WTC11 (cell line): Measurements from ENCODE around the gene SLC6A4.

Experiments
- CREB1 ChIP-seq: sonication (generic); formaldehyde crosslinking; IDR thresholded peaks from 2 replicates; pipeline ENCODE4 v1.8.0; 2023; ENCODE audit warnings: mild to moderate bottlenecking, missing genetic modification reagents
- ELF4 ChIP-seq: sonication (generic); formaldehyde crosslinking; IDR thresholded peaks from 2 replicates; pipeline ENCODE4 v1.8.1; 2022; ENCODE audit warnings: low read depth, mild to moderate bottlenecking, moderate library complexity, missing genetic modification reagents
- ESRRA ChIP-seq: sonication (generic); formaldehyde crosslinking; IDR thresholded peaks from 2 replicates; pipeline ENCODE4 v1.8.1; 2022; ENCODE audit warnings: mild to moderate bottlenecking, missing genetic modification reagents, borderline replicate concordance
- FOXP1 ChIP-seq: sonication (generic); formaldehyde crosslinking; IDR thresholded peaks from 2 replicates; pipeline ENCODE4 v1.8.0; 2022; ENCODE audit warnings: missing genetic modification reagents, mild to moderate bottlenecking, moderate library complexity, borderline replicate concordance
- SMAD3 ChIP-seq: sonication (generic); formaldehyde crosslinking; IDR thresholded peaks from 2 replicates; pipeline ENCODE4 v1.8.0; 2022; ENCODE audit warnings: missing genetic modification reagents, mild to moderate bottlenecking, borderline replicate concordance
- ZNF138 ChIP-seq: sonication (generic); formaldehyde crosslinking; conservative IDR thresholded peaks from 2 replicates; pipeline ENCODE4 v1.8.1; 2022; ENCODE audit warnings: mild to moderate bottlenecking, moderate library complexity, missing genetic modification reagents
- ZNF416 ChIP-seq: fragments of 250-450 bp; sonication (Bioruptor Pico); IDR thresholded peaks from 2 replicates; pipeline ENCODE4 v1.9.0; 2021; ENCODE audit warnings: mild to moderate bottlenecking, inconsistent platforms
- TF ChIP-seq, protein P1 (sequence below): sonication (generic); formaldehyde crosslinking; conservative IDR thresholded peaks from 2 replicates; pipeline ENCODE4 v1.8.1; 2022; ENCODE audit warnings: mild to moderate bottlenecking, missing genetic modification reagents
- TF ChIP-seq, protein P2 (sequence below): sonication (generic); formaldehyde crosslinking; IDR thresholded peaks from 2 replicates; pipeline ENCODE4 v1.8.1; 2022; ENCODE audit warnings: mild to moderate bottlenecking, missing genetic modification reagents, moderate library complexity, borderline replicate concordance
- TF ChIP-seq, protein P3 (sequence below): fragments of 200-600 bp; IDR thresholded peaks from 2 replicates; pipeline ENCODE4 v1.8.0; 2022; ENCODE audit warnings: antibody characterized with exemption
- TF ChIP-seq, protein P4 (sequence below): sonication (generic); formaldehyde crosslinking; conservative IDR thresholded peaks from 2 replicates; pipeline ENCODE4 v1.8.1; 2023; ENCODE audit warnings: mild to moderate bottlenecking, low read depth, missing genetic modification reagents, moderate library complexity
- TF ChIP-seq, protein P5 (sequence below): sonication (generic); formaldehyde crosslinking; IDR thresholded peaks from 2 replicates; pipeline ENCODE4 v1.8.1; 2022; ENCODE audit warnings: low read depth, mild to moderate bottlenecking, moderate library complexity, missing genetic modification reagents, borderline replicate concordance
- TF ChIP-seq, protein P6 (sequence below): sonication (generic); formaldehyde crosslinking; IDR thresholded peaks from 2 replicates; pipeline ENCODE4 v1.8.1; 2023; ENCODE audit warnings: mild to moderate bottlenecking, moderate library complexity, missing genetic modification reagents
- TF ChIP-seq, protein P7 (sequence below): sonication (generic); formaldehyde crosslinking; IDR thresholded peaks from 2 replicates; pipeline ENCODE4 v1.8.0; 2022; ENCODE audit warnings: mild to moderate bottlenecking, missing genetic modification reagents

DNA sequence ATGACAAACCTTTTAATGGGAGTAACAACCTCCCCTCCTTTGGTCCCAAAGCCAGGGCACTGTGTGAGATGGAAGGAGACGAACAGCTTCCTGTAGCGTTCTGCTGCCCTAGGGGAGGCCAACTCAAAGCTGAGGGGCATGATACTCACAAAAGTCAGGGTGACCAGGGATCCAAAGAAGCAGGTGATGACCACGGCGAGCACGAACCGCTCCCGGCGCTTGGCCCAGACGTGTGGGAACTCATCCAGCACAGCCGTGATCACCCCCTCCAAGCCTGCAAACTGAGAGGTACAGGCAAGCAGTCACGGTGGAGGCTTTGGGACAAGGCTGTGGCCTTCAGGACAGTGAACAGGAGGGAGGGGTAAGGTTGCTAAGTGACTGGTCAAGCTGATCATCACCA is 25.1 kb downstream of the SLC6A4 start:
- TF ChIP-seq, protein P1, sequence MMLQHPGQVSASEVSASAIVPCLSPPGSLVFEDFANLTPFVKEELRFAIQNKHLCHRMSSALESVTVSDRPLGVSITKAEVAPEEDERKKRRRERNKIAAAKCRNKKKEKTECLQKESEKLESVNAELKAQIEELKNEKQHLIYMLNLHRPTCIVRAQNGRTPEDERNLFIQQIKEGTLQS (CRISPR knock-in tag), result no peak
- TF ChIP-seq ZNF416 (CRISPR knock-in tag) (no peak), ESRRA (CRISPR knock-in tag) (no peak), ELF4 (no peak), ZNF138 (CRISPR knock-in tag) (no peak), FOXP1 (CRISPR knock-in tag) (no peak), SMAD3 (CRISPR knock-in tag) (no peak), CREB1 (CRISPR knock-in tag) (no peak)
- TF ChIP-seq, protein P2, sequence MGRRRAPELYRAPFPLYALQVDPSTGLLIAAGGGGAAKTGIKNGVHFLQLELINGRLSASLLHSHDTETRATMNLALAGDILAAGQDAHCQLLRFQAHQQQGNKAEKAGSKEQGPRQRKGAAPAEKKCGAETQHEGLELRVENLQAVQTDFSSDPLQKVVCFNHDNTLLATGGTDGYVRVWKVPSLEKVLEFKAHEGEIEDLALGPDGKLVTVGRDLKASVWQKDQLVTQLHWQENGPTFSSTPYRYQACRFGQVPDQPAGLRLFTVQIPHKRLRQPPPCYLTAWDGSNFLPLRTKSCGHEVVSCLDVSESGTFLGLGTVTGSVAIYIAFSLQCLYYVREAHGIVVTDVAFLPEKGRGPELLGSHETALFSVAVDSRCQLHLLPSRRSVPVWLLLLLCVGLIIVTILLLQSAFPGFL (CRISPR knock-in tag), result no peak
- TF ChIP-seq, protein P3, sequence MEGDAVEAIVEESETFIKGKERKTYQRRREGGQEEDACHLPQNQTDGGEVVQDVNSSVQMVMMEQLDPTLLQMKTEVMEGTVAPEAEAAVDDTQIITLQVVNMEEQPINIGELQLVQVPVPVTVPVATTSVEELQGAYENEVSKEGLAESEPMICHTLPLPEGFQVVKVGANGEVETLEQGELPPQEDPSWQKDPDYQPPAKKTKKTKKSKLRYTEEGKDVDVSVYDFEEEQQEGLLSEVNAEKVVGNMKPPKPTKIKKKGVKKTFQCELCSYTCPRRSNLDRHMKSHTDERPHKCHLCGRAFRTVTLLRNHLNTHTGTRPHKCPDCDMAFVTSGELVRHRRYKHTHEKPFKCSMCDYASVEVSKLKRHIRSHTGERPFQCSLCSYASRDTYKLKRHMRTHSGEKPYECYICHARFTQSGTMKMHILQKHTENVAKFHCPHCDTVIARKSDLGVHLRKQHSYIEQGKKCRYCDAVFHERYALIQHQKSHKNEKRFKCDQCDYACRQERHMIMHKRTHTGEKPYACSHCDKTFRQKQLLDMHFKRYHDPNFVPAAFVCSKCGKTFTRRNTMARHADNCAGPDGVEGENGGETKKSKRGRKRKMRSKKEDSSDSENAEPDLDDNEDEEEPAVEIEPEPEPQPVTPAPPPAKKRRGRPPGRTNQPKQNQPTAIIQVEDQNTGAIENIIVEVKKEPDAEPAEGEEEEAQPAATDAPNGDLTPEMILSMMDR, result no peak
- TF ChIP-seq, protein P4, sequence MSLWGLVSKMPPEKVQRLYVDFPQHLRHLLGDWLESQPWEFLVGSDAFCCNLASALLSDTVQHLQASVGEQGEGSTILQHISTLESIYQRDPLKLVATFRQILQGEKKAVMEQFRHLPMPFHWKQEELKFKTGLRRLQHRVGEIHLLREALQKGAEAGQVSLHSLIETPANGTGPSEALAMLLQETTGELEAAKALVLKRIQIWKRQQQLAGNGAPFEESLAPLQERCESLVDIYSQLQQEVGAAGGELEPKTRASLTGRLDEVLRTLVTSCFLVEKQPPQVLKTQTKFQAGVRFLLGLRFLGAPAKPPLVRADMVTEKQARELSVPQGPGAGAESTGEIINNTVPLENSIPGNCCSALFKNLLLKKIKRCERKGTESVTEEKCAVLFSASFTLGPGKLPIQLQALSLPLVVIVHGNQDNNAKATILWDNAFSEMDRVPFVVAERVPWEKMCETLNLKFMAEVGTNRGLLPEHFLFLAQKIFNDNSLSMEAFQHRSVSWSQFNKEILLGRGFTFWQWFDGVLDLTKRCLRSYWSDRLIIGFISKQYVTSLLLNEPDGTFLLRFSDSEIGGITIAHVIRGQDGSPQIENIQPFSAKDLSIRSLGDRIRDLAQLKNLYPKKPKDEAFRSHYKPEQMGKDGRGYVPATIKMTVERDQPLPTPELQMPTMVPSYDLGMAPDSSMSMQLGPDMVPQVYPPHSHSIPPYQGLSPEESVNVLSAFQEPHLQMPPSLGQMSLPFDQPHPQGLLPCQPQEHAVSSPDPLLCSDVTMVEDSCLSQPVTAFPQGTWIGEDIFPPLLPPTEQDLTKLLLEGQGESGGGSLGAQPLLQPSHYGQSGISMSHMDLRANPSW (CRISPR knock-in tag), result no peak
- TF ChIP-seq, protein P5, sequence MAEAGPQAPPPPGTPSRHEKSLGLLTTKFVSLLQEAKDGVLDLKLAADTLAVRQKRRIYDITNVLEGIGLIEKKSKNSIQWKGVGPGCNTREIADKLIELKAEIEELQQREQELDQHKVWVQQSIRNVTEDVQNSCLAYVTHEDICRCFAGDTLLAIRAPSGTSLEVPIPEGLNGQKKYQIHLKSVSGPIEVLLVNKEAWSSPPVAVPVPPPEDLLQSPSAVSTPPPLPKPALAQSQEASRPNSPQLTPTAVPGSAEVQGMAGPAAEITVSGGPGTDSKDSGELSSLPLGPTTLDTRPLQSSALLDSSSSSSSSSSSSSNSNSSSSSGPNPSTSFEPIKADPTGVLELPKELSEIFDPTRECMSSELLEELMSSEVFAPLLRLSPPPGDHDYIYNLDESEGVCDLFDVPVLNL, result no peak
- TF ChIP-seq, protein P6, sequence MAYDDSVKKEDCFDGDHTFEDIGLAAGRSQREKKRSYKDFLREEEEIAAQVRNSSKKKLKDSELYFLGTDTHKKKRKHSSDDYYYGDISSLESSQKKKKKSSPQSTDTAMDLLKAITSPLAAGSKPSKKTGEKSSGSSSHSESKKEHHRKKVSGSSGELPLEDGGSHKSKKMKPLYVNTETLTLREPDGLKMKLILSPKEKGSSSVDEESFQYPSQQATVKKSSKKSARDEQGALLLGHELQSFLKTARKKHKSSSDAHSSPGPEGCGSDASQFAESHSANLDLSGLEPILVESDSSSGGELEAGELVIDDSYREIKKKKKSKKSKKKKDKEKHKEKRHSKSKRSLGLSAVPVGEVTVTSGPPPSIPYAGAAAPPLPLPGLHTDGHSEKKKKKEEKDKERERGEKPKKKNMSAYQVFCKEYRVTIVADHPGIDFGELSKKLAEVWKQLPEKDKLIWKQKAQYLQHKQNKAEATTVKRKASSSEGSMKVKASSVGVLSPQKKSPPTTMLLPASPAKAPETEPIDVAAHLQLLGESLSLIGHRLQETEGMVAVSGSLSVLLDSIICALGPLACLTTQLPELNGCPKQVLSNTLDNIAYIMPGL, result no peak
- TF ChIP-seq, protein P7, sequence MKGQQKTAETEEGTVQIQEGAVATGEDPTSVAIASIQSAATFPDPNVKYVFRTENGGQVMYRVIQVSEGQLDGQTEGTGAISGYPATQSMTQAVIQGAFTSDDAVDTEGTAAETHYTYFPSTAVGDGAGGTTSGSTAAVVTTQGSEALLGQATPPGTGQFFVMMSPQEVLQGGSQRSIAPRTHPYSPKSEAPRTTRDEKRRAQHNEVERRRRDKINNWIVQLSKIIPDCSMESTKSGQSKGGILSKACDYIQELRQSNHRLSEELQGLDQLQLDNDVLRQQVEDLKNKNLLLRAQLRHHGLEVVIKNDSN (CRISPR knock-in tag), result no peak
